SK-N-MC (cell line): ENCODE measurements around the gene TMEM164.

ENCODE experiments used
- DNase-seq: peaks from one replicate; pipeline ENCODE4 v3.0.0-alpha.2; 2011; ENCODE audit warnings: low read depth, low spot score
- H3K27ac ChIP-seq: fragments of 200-600 bp; sonication (generic); 2 replicates; pipeline ENCODE4 v1.5.1; 2016; ENCODE audit warnings: mixed run types
- H3K36me3 ChIP-seq: fragments of 200-600 bp; sonication (generic); 2 replicates; pipeline ENCODE4 v1.6.1; 2017; ENCODE audit warnings: antibody characterized with exemption, low read length, mixed read lengths; ENCODE audit not compliant: insufficient read depth
- H3K4me3 ChIP-seq: fragments of 200-600 bp; sonication (generic); 2 replicates; pipeline ENCODE4 v1.5.1; 2016
- H3K9ac ChIP-seq: fragments of 200-600 bp; sonication (generic); 2 replicates; pipeline ENCODE4 v1.8.0; 2017; ENCODE audit warnings: mixed run types, mixed read lengths; ENCODE audit not compliant: insufficient read length
- H3K9me3 ChIP-seq: fragments of 200-600 bp; sonication (generic); 2 replicates; pipeline ENCODE4 v1.6.1; 2017; ENCODE audit warnings: low read depth, mild to moderate bottlenecking, antibody characterized with exemption, low read length, moderate library complexity, mixed read lengths
- EZH2 ChIP-seq: fragments of 200-600 bp; sonication (generic); IDR thresholded peaks from one replicate; pipeline ENCODE4 v1.6.1; 2017; ENCODE audit warnings: antibody characterized with exemption
- FOXP2 ChIP-seq: optimal IDR thresholded peaks from 2 replicates; pipeline ENCODE3; 2011; ENCODE audit warnings: mild to moderate bottlenecking, moderate library complexity; ENCODE audit not compliant: insufficient read depth; ENCODE audit errors: extremely low read length, control extremely low read depth
- POLR2AphosphoS5 ChIP-seq: IDR thresholded peaks from 2 replicates; pipeline ENCODE4 v1.6.1; 2012; ENCODE audit warnings: mild to moderate bottlenecking, low read depth, low read length, borderline replicate concordance

The TMEM164 gene

DNA sequence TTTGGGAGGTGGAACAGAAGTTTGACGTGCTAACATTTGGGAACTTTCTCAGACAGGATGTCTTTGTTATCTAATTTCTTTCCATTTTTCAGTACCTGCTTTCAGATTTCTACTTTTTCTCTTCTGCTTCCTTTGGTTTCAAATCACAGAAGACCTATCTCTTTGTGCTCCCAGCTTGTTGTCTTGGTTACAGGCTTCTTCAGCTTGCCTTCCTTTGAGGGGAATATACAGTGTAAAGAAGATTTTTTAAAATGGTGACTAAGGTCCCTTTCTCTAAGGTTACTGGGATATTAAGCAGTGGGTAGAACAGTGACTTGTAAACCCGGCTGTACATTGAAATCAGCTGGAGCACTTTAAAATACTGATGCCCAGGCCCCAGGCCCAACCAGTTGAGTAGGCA is 48.0 kb downstream of the TMEM164 start:
- H3K4me3 ChIP-seq = no peak overlapping the region
- no peaks in the 10 kb centered on the region for H3K9me3 ChIP-seq
- TF ChIP-seq FOXP2 = no peak
- TF ChIP-seq POLR2AphosphoS5 = no peak
- TF ChIP-seq EZH2 = no peak
- H3K27ac ChIP-seq = no peak overlapping the region
- no peak overlapping the region for H3K9ac ChIP-seq
- no peak for DNase-seq
- no peaks in the 10 kb centered on the region for H3K36me3 ChIP-seq

DNA sequence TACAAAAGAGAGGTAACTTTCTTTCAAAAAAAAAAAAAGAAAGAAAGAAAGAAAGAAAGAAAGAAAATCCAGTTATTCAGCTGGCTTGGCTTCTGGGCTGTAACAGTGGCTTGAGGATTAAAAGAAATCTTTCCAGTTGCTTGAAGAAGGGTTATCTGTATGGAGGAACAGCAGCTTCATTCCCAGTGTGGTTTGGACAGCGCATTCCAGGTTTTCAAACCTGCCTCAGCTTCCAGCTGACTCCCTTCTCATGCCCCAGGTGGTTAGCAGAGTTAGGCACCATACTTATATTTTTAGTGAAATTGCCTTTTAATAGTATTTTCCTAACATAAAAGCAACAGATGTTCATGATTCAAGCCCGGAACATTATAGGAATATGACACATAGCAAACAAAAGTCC is 48.6 kb downstream of the TMEM164 start:
- TF ChIP-seq POLR2AphosphoS5 = no peak
- Histone ChIP-seq H3K27ac (no peak overlapping the region), H3K4me3 (no peak overlapping the region), H3K9ac (no peak overlapping the region), H3K36me3 (no peaks in the 10 kb centered on the region), H3K9me3 (no peaks in the 10 kb centered on the region)
- no peak for DNase-seq

DNA sequence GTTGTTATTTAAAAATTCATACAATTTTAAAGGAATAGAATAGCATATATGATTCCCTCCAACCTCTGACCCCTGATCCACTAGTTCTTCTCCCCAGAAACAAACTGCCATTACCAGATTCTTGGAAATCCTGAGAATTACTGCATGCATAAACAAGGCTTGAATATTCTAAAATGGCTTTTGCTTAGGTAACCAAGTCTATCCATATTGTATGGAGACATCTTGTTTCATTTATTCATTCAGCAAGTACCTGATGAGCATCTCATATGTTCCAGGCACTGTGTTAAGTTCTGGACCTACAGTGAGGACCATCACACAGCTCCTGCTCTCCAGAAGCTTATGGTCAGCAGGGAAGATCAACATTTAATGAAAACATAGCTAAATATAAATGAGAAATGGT is 49.4 kb downstream of the TMEM164 start:
- Histone ChIP-seq H3K36me3 (no peaks in the 10 kb centered on the region), H3K9me3 (no peaks in the 10 kb centered on the region), H3K9ac (no peak overlapping the region), H3K27ac (no peak overlapping the region), H3K4me3 (no peak overlapping the region)
- TF ChIP-seq POLR2AphosphoS5 (no peak), EZH2 (no peak), FOXP2 (no peak)
- no peak for DNase-seq

DNA sequence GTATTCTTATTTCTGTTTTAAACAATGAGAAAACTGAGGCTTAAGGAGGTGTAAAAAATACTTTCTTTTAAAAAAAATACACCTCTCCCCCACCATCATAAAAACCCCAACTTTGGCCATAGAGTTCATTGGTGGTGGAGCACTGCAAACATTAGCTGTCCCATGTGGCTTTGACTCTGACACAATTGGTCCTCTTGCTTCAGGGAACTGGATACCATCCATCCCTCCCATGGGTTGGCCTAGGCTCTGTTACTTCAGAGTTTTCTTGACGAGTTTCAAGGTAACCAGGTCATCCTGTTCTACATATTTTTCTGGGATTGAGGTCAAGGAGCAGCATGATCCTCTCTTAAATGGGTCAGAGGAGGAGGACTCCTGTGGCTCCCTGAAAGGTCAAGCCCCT is 50.5 kb downstream of the TMEM164 start:
- no peak for DNase-seq
- Histone ChIP-seq H3K27ac (no peak overlapping the region), H3K9ac (no peak overlapping the region), H3K9me3 (no peaks in the 10 kb centered on the region), H3K4me3 (no peak overlapping the region), H3K36me3 (no peaks in the 10 kb centered on the region)
- TF ChIP-seq EZH2 (no peak), POLR2AphosphoS5 (no peak), FOXP2 (no peak)

DNA sequence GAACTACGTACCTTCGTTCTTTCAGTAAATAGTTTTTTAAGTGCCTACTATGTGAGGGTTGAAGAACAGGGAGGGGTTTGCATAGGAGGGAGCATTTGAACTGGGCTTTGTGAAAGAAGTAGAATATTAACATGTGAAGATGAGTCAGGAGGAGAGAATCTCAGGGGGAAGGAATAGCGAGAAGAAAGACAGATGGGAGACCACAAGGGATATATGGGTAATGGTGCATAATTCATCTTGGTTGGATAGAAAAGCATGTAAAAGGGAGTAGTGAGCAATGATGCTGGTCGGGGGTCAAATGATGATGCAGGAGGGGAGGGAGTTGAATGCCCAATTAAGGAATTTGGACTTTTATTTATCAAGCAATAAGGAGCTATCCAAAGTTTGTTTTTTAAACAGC is 52.7 kb downstream of the TMEM164 start:
- H3K9ac ChIP-seq = no peak overlapping the region
- no peak for DNase-seq
- no peak for TF ChIP-seq EZH2
- no peak for TF ChIP-seq FOXP2
- H3K27ac ChIP-seq = no peak overlapping the region
- no peaks in the 10 kb centered on the region for H3K9me3 ChIP-seq
- H3K36me3 ChIP-seq = no peaks in the 10 kb centered on the region
- no peak overlapping the region for H3K4me3 ChIP-seq

DNA sequence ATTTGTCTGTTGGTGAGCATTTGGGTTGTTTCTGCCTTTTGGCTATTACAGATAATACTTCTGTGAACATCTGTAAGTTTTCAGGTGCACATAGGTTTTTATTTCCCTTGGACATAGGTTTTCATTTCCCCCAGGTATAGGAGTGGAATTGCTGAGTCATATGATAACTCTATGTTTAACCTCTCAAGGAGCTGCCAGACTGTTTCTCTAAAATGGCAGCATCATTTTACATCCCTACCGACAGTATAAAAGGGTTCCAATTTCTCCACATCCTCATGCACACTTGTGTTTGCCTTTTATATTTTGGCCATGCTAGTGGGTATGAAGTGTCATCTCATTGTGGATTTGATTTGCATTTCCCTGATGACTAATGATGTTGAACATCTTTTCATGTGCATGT is 53.5 kb downstream of the TMEM164 start:
- DNase-seq = no peak
- Histone ChIP-seq H3K9ac (no peak overlapping the region), H3K4me3 (no peak overlapping the region), H3K9me3 (no peaks in the 10 kb centered on the region), H3K36me3 (no peaks in the 10 kb centered on the region), H3K27ac (no peak overlapping the region)
- TF ChIP-seq EZH2 (no peak), FOXP2 (no peak), POLR2AphosphoS5 (no peak)

DNA sequence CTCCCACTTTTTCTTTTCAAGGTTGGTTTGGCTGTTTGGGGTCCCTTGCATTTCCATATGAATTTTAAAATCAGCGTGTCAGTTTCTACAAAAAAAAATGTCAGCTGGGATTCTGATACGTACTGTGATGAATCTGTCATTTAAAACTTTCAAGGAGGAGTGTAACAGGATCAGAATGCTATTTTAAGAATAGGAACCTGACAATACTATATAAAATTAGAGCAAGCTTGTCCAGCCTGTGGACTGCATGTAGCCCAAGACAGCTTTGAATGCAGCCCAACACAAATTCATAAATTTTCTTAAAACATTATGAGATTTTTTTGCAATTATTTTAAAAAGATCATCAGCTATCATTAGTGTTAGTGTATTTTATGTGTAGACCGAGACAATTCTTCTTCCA is 56.5 kb downstream of the TMEM164 start:
- Histone ChIP-seq H3K9me3 (no peaks in the 10 kb centered on the region), H3K27ac (no peak overlapping the region), H3K4me3 (no peak overlapping the region), H3K36me3 (no peaks in the 10 kb centered on the region), H3K9ac (no peak overlapping the region)
- DNase-seq = no peak
- no peak for TF ChIP-seq EZH2
- no peak for TF ChIP-seq POLR2AphosphoS5
- TF ChIP-seq FOXP2 = no peak

DNA sequence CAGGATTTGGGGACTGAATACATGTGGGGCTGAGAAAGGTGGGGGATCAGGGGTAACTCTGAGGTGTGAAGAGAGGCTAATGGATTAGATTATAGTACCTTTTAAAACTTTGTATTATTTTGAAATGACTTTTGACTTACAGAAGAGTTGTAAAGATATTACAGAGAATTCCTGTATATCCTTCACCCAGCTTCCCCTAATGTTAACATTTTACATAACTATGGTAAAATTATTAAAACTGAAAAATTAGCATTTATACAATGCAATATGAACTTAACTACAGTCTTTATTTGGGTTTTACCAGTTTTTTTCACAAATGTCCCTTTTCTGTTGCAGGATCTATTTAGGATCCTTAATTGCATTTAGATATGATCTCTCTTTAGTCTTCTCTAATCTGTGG is 57.4 kb downstream of the TMEM164 start:
- TF ChIP-seq POLR2AphosphoS5 (no peak), FOXP2 (no peak), EZH2 (no peak)
- H3K9me3 ChIP-seq = no peaks in the 10 kb centered on the region
- no peak overlapping the region for H3K27ac ChIP-seq

DNA sequence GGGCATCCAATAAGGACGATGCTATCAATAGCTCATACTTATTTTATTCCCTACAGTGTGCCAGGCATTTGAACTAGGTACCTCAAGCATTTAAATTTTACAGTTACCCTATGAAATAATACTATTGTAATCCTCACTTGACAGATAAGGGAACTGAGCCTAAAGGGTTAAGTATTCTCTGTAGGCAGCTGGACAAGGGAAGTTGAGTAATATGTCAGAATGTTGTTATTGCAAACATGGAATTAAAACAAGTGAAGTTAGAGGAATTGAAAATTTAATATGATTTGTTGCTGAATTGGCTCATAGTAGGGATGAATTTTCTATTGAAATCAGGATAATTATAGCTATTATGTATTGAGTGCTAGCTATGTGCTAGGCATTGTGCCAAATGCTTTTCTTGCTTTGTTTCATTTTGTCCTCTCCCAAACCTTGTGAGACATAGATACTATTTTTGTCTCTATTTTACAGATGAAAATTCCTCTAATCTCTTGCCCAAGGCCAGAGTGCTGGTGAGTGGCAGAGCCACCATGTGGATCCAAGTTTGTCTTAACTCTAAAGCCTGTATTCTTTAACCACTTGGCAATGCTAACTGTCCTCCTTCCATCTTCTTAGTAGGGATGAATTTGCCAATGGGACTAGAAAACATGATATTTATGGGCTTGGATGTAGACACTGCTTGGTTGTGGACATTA is 58.1 kb downstream of the TMEM164 start:
- no peaks in the 10 kb centered on the region for H3K36me3 ChIP-seq
- H3K9me3 ChIP-seq = no peaks in the 10 kb centered on the region
- no peak overlapping the region for H3K9ac ChIP-seq
- H3K4me3 ChIP-seq = no peak overlapping the region
- no peak for DNase-seq
- H3K27ac ChIP-seq = no peak overlapping the region
- TF ChIP-seq EZH2 (no peak), POLR2AphosphoS5 (no peak), FOXP2 (no peak)

More for the DNA sequence above, 57.4 kb downstream of the TMEM164 start:
- H3K36me3 ChIP-seq = no peaks in the 10 kb centered on the region
- DNase-seq = no peak
- H3K9ac ChIP-seq = no peak overlapping the region
- H3K4me3 ChIP-seq = no peak overlapping the region
